Stimulated activated CD4-positive, alpha-beta T cell treated with anti-CD3 and anti-CD28 coated beads, Interleukin-4, amount 100 ng/mL, for 48 hours (primary cell): ENCODE results near the gene GNB5.

Source experiments
- DNase-seq, 2 donors: peaks; one replicate each; pipeline ENCODE4 v3.0.0-alpha.2; 2020; ENCODE audit warnings: low read depth in 2 of 2

The GNB5 gene

DNA sequence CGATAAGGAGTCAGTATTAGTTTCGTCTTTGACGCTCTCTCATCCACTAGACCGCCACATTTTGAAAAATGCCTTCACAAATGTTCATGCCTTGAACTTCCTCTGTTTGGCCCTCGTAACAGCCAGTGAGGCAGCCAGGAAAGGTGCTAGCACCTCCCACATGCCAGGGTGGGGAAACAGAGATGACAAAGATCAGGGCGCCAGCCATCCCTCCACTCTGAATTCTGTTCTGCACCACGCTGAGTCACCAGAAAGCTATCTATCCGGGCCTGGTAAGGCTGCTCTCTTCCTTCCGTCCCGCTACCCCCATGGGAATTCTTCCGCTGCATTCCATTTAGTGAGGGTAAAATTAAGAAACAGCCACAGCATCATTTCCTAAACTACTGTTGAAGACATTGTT lies 47.3 kb downstream of the GNB5 start:
- DNase-seq: no peak

DNA sequence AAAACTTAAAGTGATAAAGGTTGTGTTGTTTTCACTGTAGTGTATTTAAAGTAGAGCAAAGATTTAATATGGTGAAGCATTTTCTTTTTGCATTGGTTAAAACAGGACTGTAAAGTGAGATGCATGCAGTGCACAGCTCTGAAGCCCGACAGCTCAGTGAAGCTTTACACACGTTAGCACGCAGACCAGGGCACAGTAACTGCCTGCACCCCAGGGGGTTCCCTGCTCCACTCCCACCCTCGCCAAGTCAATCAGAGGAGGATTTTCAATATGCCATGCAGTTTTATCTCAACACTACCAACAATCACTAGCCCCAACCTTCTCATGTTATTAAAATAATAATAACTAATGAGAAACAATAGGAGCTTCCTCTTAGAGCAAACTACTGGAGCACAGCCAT lies 50.5 kb downstream of the GNB5 start:
- no peak for DNase-seq

DNA sequence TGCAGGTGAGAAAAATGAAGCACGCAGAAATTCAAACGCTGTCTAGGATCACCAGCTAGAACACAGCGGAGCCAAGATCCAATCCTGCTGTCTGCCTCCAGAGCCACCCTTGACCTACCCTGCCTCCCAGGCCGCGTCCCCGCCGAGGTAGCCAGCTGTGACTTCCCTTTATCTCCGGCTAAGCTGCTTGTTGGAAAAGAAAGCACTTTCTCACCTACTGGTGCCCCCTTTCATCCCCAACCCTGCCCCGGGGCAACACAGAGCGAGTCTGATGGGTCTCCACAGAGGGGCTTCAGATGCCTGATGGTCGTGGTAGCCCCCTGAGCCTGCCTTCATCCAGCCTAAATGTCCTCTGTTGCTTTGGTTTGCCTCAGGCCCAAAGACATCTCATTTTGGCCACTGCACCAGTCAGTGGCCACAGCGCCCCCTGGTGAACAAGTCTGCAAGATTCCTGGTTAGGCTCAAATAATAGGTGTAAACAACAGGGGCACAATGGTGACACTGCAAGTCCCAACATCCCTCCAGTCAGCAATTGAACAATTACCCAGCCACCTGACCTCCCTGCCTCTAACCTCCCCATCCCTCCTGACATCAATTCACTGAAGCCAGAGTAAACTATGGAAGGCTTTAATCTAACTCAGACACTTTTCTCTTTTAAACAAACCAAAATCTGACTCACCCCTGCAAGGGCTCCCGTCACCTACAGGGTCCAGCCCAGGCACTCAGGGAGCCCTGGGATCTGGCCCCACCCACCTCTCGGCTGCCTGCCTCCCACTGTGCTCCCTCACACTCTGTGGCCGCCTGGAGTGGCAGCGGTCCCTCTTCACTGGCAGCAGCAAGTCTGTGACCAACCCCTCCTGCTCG lies 51.4 kb downstream of the GNB5 start:
- DNase-seq: peak; percentile 58 to 74

DNA sequence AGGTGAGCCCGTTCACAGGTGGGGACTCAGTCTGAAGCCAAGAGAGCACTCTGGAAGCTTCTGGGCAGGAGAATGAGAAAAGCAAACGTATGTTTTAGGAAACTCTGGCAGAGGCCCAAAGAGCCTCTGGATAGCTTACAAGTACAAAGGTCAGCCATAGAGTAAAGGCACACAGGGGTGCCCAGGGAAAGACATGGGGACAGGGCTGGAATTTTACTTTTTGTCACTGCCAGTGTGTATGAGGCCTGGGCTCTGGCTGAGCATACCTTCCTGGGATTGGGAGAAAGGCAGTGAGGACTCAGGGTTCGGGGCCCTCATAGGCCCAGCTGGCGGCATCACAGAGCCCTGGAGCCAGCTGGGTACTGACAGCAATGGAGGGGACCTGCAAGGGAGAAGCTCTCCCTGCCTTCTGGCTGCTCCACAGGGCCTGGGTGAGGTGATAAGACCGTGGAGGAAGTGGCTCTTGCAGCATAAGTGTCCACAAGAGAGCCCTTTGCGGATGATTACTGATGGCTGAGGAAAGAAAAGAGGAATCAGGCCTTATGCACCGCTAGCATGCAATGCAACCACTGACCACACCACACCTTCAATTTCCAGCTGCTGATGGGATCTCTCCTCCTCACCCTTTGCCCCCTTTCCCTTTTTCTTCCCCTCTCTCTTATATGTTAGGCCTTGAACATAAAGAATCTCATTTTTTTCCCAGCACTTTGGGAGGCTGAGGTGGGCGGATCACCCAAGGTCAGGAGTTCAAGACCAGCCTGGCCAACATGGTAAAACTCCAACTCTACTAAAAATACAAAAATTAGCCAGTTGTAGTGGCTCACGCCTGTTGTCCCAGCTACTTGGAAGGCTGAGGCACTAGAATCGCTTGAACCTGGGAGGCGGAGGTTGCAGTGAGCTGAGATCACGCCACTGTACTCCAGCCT lies 53.5 kb downstream of the GNB5 start:
- no peak for DNase-seq

DNA sequence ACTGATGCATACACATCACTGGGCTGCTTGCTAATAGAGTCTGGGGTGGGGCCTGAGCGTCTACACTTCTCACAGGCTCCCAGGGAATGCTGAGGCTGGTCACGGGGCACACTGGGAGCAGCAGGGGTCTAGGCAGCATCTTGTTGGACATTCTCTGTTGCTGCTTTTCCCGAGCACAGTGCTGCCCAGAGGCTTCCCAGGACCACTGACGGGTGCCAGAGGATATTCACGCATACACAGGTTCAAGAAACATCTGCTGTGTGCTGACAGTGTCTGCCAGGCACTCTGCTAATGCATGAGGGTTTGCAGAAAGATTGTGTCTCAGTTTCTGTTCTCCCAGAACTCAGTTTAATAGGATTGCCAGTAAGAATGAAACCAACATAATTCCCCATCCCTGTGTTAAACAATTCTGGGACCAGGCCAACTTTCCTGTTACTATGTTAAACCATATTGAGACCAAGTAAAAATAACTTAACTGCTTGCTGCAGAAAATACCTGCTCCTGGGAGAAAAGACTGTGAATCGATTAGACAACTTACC lies 54.7 kb downstream of the GNB5 start:
- no peak for DNase-seq

DNA sequence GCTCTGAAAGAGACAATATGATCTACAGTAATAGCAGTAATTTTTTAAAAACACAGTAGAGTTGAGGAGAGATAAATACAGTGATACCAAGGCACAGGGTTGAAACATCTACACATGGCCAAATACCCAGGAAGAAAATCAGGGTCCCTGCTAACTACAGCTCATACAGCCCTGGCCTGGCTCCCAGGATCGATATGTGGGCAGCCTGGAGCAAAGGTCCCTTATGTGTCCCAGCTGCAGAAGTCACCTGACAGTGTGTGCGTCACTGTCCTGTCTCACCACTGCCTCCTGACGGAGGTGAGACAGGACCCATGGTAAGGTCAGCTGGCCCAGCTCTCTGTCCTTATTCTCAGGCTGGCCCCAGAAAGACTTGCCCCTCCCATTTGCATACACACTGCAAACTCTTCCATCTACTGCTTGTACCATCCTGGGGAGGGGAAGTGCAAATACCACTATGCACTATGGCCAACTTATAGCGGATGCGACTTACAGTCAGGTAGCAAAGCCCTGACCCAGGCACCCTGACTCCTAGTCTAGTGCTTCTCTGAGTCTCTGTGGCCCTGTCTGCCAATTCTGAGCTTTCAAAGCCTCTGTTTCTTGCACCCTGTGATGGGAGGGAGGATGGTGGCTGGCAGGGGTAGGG lies 56.6 kb downstream of the GNB5 start:
- no peak for DNase-seq

DNA sequence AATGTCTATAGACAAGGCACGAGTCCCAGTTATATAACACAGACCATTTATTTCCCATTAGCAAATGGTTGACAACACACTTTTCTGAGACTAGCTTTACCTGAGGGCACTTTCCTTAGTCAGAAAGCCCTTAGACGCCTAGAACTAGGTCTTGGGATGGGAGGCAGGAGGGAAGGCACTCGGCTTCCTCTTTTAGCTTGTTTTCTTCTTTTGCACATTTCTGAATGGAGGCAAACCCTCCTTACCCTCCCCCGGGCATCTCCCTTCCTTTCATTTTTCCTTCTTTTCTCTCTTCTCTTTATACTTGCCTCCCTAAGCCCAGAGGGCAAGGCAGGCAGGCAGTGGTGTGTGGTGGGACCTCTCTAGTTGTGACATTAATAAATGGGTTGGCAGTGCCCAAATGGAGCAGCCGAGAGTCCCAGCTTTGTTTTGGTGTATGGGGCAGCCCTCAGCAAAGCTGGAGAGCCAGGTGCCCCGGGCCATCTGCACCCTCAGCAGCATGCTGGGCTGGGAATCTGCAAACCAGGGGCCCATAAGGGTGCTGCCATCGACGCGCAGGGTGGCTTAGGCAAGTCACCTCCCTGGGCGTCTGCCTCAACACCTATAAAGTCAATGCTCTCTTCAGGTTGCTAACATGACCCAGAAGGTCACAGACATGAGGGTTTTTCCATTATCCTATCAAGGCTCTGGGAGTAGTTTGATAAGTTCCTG lies 57.5 kb downstream of the GNB5 start:
- no peak for DNase-seq

DNA sequence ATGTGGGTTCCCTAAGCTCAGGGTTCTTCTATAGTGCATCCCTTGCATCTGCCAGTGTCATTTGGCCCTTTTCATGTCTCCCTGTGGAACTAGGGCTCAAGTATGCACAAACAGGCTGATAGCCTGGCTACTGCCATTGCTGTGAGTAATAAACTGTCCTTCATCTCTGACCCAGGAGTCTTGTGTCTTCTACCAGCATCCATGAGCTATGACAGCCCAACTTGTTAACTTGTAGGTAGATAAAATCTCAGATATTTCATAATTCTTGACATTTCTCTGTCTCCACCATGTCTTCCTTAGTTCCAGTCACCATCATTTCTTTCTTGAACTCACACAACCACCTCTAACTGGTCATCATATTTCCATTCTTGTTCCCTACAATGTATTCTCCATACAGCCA lies 59.1 kb downstream of the GNB5 start:
- DNase-seq: no peak

DNA sequence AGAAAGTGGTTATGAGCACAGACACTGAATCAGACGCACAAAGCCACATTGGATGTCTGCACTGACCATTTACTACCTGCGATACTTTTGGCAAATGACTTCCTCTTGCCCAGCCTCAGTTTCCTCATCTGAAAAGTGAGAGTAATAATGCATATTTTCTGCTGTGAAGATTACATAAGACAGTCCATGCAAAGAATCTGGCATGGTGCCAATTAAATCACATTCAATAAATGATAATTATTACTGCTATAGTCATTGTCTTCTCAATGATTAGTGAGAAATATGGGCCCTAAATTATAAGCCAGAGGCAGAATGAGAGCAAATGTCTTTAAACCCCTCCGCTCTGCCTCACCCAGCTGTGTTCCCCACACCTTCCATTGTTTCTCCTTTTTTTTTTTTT lies 62.6 kb downstream of the GNB5 start:
- DNase-seq: no peak

DNA sequence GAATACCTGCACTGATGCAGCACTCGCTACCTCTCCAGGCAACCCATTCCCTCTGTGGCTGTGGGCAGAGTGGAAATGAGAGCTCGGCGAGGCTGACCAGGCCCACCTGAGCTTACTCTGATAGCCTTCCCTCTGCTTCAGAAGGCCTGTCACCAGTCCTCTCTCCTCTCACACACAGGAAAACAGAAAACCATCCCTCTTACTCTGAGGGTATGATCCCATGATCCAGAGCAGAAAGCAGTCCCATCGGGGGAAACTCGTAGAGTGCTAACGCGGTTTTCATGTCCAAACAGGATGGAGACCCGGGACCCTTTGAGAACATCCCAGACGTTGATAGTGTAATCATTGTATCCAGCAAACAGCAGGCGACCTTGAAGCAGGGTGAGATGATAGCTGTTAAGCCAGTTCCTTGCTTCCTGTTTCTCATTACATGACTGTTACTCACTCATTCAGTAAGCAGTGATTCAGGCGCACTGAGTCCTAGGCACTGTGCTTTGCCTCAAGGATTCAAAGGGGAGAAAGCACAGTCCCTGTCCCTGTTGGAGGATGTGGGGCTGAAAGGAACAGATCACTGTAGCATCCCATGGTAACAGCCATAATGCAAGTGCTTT lies 66.8 kb downstream of the GNB5 start:
- DNase-seq: no peak

DNA sequence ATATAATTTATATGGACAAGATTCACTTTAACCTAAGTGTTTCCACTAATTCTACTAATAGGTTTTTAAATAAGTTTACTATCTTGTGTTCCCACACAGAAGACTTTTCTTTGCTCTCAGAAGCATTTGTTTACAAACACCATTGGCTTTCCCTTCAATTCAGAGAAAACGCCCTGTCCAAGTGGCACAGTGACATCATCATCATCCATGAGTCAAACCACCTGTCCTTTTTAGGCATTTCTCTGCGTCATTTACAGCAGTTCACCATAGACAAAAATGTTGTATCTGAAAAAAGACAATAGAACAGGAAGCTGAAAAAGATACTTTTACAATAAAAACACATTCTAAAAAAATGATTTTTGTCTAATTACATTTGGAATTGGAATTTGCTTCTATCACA lies 69.3 kb downstream of the GNB5 start:
- DNase-seq: no peak

DNA sequence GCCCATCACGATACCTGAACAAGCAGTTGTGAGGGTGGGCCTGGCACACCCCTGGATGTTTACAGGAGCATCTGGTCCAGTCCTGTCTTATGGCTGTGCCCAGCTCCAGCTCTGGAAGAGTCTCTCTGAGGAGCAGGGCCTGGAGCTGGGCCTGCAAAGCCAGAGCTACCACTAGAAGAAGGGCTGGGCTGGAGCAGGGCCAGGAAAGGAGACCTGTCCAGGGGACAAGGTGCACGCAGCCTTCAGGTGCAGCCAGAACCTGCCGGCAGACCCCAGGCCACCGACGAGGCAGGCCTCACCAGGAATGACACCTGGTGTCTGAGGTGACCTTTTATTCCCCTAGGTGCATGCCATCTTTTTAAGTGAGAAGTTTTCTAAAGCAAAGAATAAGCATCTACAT lies 70.2 kb downstream of the GNB5 start:
- no peak for DNase-seq

DNA sequence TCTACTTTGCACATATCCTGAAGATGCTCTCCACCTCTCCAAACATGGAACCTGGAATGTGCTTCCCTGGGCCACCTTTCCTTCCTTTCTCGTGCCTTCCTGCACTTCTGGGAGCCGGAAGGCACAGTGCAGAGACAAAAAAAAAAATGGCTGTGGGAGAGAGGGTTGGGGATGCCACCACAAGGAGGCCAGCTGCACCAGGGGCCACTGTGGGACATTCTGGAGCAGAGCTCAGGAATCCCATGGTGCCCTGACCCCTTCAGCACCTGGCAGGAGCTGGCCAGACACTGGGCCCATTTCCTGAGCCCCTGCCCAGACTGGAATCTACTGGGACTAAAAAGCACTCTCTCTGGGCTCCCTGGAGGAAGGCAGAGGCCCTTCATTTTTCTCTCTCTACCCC lies 70.7 kb downstream of the GNB5 start:
- DNase-seq: no peak

DNA sequence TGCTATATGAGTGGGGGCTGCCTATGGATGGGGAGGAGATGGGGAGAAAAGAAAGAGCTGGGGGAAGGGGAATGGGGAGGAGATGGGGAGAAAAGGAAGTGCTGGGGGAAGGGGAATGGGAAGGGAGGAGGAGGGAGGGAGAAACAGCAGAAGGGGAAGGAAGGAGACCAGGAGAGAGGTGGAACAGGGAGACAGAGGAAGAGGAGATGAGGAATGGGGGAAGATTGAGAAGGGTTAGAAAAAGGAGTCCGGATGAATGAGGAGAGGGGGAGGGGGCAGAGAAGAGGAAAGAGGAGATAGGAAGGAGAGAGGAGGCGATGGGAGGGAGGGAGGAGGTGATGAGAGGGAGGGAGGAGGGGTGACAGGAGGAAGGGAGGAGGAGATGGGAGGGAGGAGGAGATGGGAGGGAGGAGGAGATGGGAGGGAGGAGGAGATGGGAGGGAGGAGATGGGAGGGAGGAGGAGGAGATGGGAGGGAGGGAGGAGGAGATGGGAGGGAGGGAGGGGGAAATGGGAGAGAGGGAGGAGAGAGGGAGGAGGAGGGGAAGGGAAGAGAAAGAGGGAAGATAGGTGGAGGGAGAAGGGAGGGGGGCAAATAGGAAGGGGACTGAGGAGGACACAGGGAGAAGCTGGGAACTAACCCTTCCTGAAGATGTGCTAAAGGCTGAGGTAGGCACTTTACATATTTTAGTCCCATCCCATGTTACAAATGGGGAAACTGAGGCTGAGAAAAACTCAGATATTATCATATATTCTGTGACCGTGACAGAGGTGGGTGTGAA lies 72.0 kb downstream of the GNB5 start:
- no peak for DNase-seq

DNA sequence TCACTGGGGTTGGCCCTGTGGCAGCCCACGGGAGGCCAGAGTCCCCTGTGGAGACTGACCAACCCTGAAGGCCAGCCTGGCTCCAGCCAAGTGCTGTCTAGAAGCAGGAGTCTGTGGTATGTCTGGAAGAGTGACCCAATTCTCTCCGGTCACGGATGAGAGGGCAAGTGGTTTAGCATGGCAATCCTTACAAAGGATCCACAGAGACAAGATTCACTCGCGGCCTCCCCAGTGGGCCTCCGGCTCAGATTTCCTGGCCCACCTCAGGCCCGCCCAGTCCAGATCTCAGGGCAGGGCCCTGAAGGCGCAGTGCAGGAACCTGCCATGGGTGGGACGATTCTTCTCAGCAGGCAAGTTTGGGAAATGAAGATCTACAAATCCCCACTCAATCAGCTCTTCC lies 73.6 kb downstream of the GNB5 start:
- DNase-seq: no peak

DNA sequence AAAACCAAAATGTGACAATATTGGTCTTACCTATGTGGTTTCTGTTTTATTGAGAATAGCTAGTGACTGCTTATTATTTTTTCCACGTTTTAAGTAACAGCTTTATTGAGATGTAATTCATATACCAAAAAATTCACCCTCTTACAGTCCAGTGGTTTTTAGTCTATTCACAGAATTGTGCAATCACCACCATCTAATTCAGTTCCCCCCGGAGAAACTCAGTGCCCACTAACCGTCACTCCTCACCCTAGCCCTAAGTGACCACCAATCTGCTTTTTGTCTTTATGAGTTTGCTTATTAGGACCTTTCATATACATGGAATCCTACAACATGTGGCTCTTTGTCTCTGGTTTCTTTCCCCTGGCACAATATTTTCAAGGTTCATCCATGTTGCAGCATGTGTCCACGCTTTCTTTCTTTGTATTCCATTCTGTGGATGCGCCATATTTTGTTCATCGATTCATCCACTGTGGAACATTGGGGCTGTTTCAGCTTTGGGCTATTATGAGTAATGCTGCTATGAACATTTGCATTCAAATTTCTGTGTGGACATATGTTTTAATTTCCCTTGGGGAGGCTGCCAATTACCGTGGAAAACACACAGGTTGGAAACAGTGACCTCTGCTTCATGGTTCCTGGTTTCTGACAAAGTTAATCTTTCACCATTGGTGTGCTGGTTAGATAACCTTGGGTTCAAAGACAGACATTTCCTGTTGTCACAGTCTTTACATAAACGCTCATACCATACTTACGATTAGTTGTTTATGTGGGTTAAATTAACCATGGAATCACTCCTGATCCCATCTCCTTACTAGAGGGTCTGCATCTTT lies 75.4 kb downstream of the GNB5 start:
- no peak for DNase-seq

DNA sequence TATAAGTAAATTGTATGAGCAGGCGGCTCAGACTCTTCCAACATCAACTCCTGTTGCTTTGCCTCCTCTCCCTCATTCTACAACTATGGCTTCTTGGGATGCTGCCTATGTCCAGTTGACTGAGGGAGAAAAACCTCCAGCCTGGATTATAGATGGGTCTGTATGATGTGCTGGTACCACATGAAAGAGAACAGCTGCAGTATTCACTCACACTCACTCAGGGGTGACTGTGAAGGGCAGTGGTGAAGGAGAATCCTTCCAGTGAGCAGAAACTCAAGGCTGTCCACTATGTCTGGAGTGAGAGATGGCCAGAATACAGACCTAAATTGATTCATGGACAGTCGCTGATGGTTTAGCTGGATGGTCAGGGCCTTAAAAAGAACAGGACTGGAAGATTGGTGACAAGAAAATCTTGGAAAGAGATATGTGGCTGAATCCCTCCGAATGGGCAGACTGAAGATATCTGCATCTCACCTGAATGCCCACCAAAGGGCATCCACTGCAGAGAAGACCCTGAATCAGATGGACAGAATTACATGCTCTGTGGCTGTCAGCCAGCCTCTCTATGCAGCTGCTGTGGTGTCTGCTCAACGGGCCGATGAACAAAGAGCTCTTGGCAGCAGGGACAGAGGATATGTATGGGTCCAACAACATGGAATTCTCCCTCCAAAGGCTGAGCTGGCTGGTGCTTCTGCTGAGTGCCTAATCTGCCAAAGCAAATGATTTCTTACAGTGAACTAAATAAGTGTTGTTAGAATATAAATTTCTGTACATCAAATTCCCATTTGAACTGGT lies 76.7 kb downstream of the GNB5 start:
- no peak for DNase-seq

DNA sequence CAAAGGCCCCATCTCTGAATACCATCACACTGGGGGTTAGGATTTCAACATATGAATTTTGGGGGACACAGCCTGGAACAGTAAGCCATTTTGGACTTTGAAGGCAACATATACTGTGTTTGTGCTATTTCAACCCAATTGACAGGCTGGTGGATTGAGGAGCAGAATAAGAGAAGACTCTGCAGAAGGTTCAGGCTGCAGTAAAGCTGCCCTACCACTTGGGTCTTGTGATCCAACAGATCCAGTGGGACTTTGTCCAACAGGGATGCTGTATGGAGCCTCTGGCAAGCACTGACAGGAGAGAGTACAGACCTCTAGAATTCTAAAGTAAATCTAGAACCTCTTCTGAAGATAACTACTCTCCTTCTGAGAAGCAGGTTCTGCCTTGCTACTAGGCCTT lies 77.5 kb downstream of the GNB5 start:
- DNase-seq: no peak

DNA sequence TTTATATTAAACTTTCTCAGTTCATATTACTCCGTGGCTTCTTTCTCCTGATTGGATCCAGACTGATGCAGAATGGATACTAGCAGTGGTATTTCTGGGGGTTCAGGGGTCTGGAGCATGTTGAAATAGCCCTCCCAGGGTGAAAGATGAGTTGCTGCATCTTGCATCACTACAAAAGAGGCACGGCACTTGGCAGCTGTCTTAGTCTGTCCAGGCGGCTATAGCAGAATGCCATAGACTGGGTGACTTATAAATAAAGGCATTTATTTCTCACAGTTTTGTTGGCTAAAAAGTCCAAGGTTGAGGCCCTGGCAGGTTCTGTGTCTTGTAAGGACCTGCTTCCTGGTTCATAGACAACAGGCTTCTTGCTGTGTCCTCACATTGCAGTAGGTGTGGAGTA lies 78.0 kb downstream of the GNB5 start:
- no peak for DNase-seq
